ENCODE results near the gene CDH8.

CDH8 gene

DNA sequence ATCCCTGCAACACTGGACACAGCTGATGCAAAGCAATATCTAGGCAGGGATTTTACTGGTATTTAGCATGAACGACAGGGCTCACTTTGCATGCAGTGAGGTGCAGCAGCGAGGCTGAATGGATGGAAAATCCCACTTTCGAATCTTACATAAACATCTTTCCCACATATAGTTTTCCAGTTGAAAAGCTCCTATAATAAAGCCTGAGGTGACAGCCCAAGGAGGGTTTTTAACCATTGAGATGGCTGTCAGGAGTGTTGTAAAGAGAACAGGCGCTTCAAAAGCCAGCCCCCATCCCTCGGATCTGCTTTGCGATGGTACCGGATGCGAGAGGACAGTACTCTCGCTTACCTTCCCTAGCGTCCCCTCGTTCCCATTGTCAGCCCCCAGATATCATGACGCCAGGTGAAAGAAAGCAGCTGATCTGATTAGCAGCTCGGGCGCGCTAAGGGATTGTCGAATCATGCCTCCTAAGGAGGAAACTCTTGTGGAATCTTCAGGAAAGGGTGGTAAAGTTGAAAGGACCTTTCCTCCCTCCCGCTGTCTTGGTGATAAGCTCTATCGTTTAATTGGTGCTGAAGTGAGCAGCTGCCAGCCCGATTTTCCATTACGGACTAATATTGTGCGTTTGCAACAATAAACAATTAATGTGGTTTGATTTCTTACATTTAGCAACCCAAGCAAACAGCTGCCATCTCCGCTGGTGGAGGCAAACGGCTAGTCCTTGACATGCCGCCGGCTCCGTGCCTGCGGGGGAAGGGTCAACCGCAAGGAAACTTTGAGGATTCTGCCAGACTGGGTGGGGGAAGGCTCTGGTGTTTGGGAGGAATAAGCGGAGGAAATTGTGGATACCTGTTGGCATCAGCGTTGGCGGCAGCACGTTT is 1.8 kb downstream of the CDH8 start:
- Histone ChIP-seq H3K4me3 (ENCODE audit: insufficient read depth, low read depth, low read length) (peak overlapping the region; percentile 69), H3K9me3 (ENCODE audit: control insufficient read depth, low read length) (no peaks in the 10 kb centered on the region), H3K36me3 (ENCODE audit: control insufficient read depth, insufficient read depth, low read length) (no peaks in the 10 kb centered on the region), H3K4me1 (ENCODE audit: control insufficient read depth, insufficient read depth, low read length) (peaks cover 17% of the 10 kb centered on the region), H3K27ac (ENCODE audit: insufficient read depth, low read depth, low read length, poor library complexity, severe bottlenecking) (no peak overlapping the region), H3K27me3 (ENCODE audit: control insufficient read depth, insufficient read depth, low read length, poor library complexity, severe bottlenecking) (peaks cover 64% of the 10 kb centered on the region)
- WGBS, 2 experiments, result 1% methylated on average over 32 of the region's 32 CpGs

DNA sequence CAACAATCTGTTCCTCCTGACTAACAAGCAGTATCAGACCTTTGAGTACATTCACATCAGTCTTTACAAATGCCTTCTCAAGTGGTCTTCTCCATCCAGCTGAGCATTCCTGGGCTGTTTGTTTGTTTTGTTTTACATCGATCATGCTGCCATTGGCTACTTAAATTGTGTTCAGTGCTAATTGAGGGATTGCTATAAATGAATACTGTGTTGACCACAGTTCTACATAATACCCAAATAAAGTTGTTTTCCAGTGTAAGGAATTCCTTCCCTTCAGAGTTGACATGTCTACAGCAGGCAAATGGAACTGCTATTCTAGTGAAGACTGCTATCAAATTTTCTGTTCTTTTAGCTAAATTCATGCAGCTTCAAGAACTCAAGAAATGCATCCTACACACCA is 3.2 kb downstream of the CDH8 start:
- no peaks in the 10 kb centered on the region for H3K9me3 ChIP-seq (ENCODE audit: control insufficient read depth, low read length)
- H3K27me3 ChIP-seq (ENCODE audit: control insufficient read depth, insufficient read depth, low read length, poor library complexity, severe bottlenecking), result peaks cover 53% of the 10 kb centered on the region
- H3K4me1 ChIP-seq (ENCODE audit: control insufficient read depth, insufficient read depth, low read length), result peaks cover 8% of the 10 kb centered on the region
- WGBS, 2 experiments, result 44 to 60% methylated on average over 1 of the region's 1 CpG
- no peaks in the 10 kb centered on the region for H3K36me3 ChIP-seq (ENCODE audit: control insufficient read depth, insufficient read depth, low read length)
- H3K27ac ChIP-seq (ENCODE audit: insufficient read depth, low read depth, low read length, poor library complexity, severe bottlenecking), result no peak overlapping the region
- no peak overlapping the region for H3K4me3 ChIP-seq (ENCODE audit: insufficient read depth, low read depth, low read length)

DNA sequence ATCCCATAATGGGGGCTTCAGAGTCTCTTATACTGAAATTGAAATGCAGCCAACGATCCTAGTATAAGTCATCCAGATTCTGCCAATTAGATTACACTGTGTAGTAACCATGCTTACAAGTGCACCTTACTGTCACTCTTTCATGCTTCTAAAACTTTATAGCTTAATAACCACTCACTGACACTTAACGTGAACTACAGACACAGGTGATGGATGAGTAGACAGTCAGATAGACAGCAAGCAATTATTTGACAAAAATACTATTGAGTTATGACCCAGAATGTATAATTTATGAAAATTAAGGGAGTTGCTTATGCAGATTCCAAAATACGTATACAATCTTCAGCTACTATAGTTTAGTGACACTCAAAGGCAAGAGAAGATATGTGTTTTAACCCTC is 6.3 kb downstream of the CDH8 start:
- no peaks in the 10 kb centered on the region for H3K36me3 ChIP-seq (ENCODE audit: control insufficient read depth, insufficient read depth, low read length)
- no peaks in the 10 kb centered on the region for H3K9me3 ChIP-seq (ENCODE audit: control insufficient read depth, low read length)
- 99 to 100% methylated on average over 1 to 3 of the region's 3 CpGs for WGBS, 2 experiments
- H3K27me3 ChIP-seq (ENCODE audit: control insufficient read depth, insufficient read depth, low read length, poor library complexity, severe bottlenecking), result peaks cover 24% of the 10 kb centered on the region
- H3K4me1 ChIP-seq (ENCODE audit: control insufficient read depth, insufficient read depth, low read length), result peaks cover 8% of the 10 kb centered on the region
- no peak overlapping the region for H3K4me3 ChIP-seq (ENCODE audit: insufficient read depth, low read depth, low read length)
- H3K27ac ChIP-seq (ENCODE audit: insufficient read depth, low read depth, low read length, poor library complexity, severe bottlenecking), result no peak overlapping the region

DNA sequence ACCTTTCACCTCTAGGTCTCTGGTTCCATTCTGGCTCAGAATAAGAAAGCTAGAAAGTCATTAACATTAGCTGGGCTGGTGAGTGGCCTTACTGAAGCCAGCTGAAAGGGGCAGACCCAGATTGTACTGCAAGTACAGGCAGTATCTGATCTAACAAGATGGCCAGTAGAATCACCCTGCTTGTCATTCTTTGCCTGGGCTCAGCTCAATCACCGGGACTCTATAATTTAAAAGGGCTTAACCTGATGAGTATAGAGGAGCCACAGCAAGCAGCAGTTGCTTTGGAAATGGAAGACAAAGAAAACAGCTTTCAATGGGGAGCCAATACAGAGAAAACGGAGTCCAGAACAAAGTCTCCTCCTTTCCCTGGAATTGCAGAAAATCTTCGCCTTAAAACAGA is 13.6 kb downstream of the CDH8 start:
- peak overlapping the region; percentile 36 for H3K27ac ChIP-seq (ENCODE audit: insufficient read depth, low read depth, low read length, poor library complexity, severe bottlenecking)
- no peaks in the 10 kb centered on the region for H3K9me3 ChIP-seq (ENCODE audit: control insufficient read depth, low read length)
- H3K4me3 ChIP-seq (ENCODE audit: insufficient read depth, low read depth, low read length), result no peak overlapping the region
- H3K4me1 ChIP-seq (ENCODE audit: control insufficient read depth, insufficient read depth, low read length), result peaks cover 26% of the 10 kb centered on the region
- no peaks in the 10 kb centered on the region for H3K36me3 ChIP-seq (ENCODE audit: control insufficient read depth, insufficient read depth, low read length)
- 25 to 26% methylated on average over 3 of the region's 3 CpGs for WGBS, 2 experiments
- no peaks in the 10 kb centered on the region for H3K27me3 ChIP-seq (ENCODE audit: control insufficient read depth, insufficient read depth, low read length, poor library complexity, severe bottlenecking)

DNA sequence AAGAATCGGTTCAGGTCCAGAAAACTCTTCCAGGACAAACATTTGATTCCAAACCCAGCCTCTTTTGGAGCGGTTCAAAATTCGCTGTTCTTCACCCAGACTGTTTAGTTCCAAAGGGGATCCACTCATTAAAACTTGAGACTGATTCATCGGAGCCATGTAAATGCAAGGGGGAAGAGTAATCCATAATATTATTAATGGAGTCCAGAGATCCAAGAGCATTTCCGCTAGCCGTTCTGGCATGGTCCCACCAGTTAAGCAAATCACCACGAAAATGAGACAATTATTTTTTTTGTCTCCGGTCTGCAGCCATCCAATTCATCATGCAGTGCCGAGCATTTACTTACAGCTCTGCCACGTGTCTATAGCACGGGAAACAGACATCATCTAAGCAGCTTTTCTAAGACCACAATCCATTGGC is 15.1 kb downstream of the CDH8 start:
- Histone ChIP-seq H3K4me1 (ENCODE audit: control insufficient read depth, insufficient read depth, low read length) (peaks cover 26% of the 10 kb centered on the region), H3K27me3 (ENCODE audit: control insufficient read depth, insufficient read depth, low read length, poor library complexity, severe bottlenecking) (no peaks in the 10 kb centered on the region), H3K9me3 (ENCODE audit: control insufficient read depth, low read length) (no peaks in the 10 kb centered on the region), H3K36me3 (ENCODE audit: control insufficient read depth, insufficient read depth, low read length) (no peaks in the 10 kb centered on the region), H3K27ac (ENCODE audit: insufficient read depth, low read depth, low read length, poor library complexity, severe bottlenecking) (no peak overlapping the region), H3K4me3 (ENCODE audit: insufficient read depth, low read depth, low read length) (no peak overlapping the region)
- 88 to 93% methylated on average over 11 of the region's 11 CpGs for WGBS, 2 experiments

DNA sequence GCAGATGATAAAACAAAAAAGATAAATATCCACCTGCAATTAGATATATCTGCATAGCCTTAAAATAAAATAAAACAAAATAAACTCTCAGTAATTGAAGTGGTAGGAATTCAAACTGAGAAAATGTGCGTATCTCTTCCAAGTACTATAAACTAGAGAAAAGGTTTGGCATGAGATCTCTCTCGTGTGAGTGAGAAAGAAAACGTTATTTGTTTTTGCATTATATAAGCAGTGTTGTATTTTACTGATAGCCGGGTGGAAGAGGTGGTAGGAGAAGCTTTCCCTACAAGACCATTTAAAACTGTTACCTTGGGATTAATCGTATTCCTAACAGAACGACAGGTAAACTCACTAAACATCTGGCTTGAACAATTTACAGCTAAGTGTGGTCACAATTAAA is 15.6 kb downstream of the CDH8 start:
- Histone ChIP-seq H3K4me1 (ENCODE audit: control insufficient read depth, insufficient read depth, low read length) (peaks cover 26% of the 10 kb centered on the region), H3K4me3 (ENCODE audit: insufficient read depth, low read depth, low read length) (no peak overlapping the region), H3K27me3 (ENCODE audit: control insufficient read depth, insufficient read depth, low read length, poor library complexity, severe bottlenecking) (no peaks in the 10 kb centered on the region), H3K27ac (ENCODE audit: insufficient read depth, low read depth, low read length, poor library complexity, severe bottlenecking) (no peak overlapping the region), H3K36me3 (ENCODE audit: control insufficient read depth, insufficient read depth, low read length) (no peaks in the 10 kb centered on the region), H3K9me3 (ENCODE audit: control insufficient read depth, low read length) (no peaks in the 10 kb centered on the region)
- WGBS, 2 experiments, result 85 to 87% methylated on average over 6 of the region's 6 CpGs

DNA sequence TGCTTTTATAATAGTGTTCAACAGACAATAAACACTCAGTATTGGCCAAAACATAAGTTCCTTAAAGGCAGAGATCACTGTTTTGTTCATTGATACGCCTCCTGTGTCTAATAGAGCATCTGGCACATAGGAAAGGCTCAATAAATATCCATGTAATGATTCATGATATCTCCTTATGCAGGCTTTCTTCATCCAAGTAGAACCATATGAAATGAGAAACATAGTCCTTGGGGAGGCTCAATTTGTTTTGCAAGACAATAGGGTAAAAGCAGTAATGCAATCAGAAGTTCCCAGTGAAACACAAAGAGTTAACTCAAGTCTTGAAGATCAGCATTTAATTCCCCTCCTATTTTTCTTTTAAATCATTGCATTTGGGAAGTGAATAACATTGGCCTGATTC is 16.4 kb downstream of the CDH8 start:
- no peaks in the 10 kb centered on the region for H3K36me3 ChIP-seq (ENCODE audit: control insufficient read depth, insufficient read depth, low read length)
- H3K4me1 ChIP-seq (ENCODE audit: control insufficient read depth, insufficient read depth, low read length), result peaks cover 26% of the 10 kb centered on the region
- no peak overlapping the region for H3K27ac ChIP-seq (ENCODE audit: insufficient read depth, low read depth, low read length, poor library complexity, severe bottlenecking)
- no peak overlapping the region for H3K4me3 ChIP-seq (ENCODE audit: insufficient read depth, low read depth, low read length)
- H3K27me3 ChIP-seq (ENCODE audit: control insufficient read depth, insufficient read depth, low read length, poor library complexity, severe bottlenecking), result no peaks in the 10 kb centered on the region
- WGBS, 2 experiments, result 89 to 92% methylated on average over 1 of the region's 1 CpG
- H3K9me3 ChIP-seq (ENCODE audit: control insufficient read depth, low read length), result no peaks in the 10 kb centered on the region

DNA sequence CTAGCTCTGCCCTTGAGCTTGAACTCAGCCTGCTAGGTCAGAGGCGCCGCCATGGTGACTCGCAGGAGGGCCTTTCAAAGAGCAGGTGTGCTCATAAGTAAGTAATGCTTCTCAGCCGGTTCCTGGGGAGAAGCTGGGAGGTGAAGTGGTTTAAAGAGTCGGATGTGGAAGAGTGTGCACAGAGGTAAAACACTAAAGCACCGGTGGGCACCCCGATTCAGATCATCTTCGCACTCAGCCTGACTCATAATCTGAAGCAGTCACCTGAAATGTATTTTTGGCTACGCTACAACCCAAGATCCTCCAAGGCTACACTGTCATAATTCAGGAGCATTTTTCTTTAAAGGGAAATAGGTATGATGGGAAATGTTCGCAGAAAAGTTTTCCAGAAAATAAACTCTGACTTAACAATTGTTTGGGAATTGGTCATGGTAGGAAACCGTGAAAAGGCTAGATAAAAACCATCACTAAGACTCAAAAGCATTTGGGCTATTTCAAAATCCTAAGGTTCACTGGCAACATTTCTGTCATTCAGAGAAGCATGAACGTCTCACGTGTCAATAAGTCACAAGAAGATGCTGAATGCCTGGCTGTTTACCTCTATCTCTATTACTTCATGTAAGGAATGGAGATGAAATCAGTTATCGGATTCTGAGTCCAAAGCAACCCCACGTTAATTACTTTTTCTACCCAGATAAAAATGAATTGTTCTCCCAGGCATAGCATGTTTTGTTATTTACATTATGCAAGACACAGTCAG is 17.8 kb downstream of the CDH8 start:
- no peaks in the 10 kb centered on the region for H3K9me3 ChIP-seq (ENCODE audit: control insufficient read depth, low read length)
- 89 to 90% methylated on average over 14 to 15 of the region's 15 CpGs for WGBS, 2 experiments
- H3K4me1 ChIP-seq (ENCODE audit: control insufficient read depth, insufficient read depth, low read length), result peaks cover 25% of the 10 kb centered on the region

DNA sequence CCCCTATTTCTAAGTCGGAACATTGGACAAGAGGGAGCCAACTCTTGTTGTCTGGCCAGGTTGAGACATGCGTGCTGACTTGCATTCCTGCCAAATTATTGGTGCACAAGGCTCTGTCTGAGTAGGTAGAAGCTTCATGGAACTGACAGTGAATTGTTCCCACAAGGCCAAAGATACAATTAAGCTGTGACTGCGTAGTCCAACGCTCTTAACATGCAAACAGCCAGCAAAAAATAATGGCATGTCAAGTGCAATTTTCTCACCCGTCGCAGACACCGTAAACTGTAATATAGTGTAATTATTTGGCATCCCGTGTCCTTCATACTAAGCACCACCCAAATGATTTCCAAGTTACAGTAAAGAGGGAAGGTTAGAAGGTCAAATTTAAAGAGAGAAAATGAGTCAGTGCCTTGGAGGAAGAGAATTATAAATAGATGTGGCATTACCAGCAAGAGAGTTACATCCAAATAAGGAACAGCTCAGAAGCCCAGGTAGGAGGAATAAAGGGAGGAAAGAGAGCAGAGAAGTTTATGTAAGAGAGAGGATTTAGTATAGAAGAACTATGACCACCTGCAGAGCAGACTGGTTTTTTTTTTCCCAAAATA is 21.8 kb downstream of the CDH8 start:
- no peaks in the 10 kb centered on the region for H3K9me3 ChIP-seq (ENCODE audit: control insufficient read depth, low read length)
- no peaks in the 10 kb centered on the region for H3K27me3 ChIP-seq (ENCODE audit: control insufficient read depth, insufficient read depth, low read length, poor library complexity, severe bottlenecking)
- WGBS, 2 experiments, result 92 to 94% methylated on average over 8 of the region's 8 CpGs
- no peaks in the 10 kb centered on the region for H3K36me3 ChIP-seq (ENCODE audit: control insufficient read depth, insufficient read depth, low read length)
- no peak overlapping the region for H3K27ac ChIP-seq (ENCODE audit: insufficient read depth, low read depth, low read length, poor library complexity, severe bottlenecking)
- no peak overlapping the region for H3K4me3 ChIP-seq (ENCODE audit: insufficient read depth, low read depth, low read length)
- H3K4me1 ChIP-seq (ENCODE audit: control insufficient read depth, insufficient read depth, low read length), result no peaks in the 10 kb centered on the region

More for the DNA sequence above, 17.8 kb downstream of the CDH8 start:
- Histone ChIP-seq H3K27ac (ENCODE audit: insufficient read depth, low read depth, low read length, poor library complexity, severe bottlenecking) (no peak overlapping the region), H3K36me3 (ENCODE audit: control insufficient read depth, insufficient read depth, low read length) (no peaks in the 10 kb centered on the region), H3K27me3 (ENCODE audit: control insufficient read depth, insufficient read depth, low read length, poor library complexity, severe bottlenecking) (no peaks in the 10 kb centered on the region), H3K4me3 (ENCODE audit: insufficient read depth, low read depth, low read length) (no peak overlapping the region)

DNA sequence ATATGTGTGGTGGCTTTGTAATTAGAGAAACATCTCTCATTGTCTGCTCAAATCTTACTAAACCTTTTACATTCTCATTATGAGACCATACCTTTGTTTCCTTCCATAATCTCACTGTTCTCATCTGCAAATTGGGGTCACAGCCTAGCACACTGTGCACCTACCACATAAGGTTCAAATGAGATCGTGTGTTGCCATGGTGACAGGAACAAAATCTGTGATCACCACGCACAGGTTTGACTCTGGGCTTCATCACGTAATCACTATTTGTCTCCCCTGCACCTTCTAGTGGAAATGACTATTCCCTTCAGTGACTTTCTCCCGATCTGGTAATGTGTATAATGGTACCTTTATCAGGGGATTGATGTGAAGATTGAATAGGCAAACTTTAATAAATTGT is 26.1 kb downstream of the CDH8 start:
- Histone ChIP-seq H3K36me3 (ENCODE audit: control insufficient read depth, insufficient read depth, low read length) (no peaks in the 10 kb centered on the region), H3K27me3 (ENCODE audit: control insufficient read depth, insufficient read depth, low read length, poor library complexity, severe bottlenecking) (no peaks in the 10 kb centered on the region), H3K4me1 (ENCODE audit: control insufficient read depth, insufficient read depth, low read length) (no peaks in the 10 kb centered on the region), H3K27ac (ENCODE audit: insufficient read depth, low read depth, low read length, poor library complexity, severe bottlenecking) (no peak overlapping the region), H3K9me3 (ENCODE audit: control insufficient read depth, low read length) (no peaks in the 10 kb centered on the region), H3K4me3 (ENCODE audit: insufficient read depth, low read depth, low read length) (no peak overlapping the region)
- 95 to 97% methylated on average over 3 of the region's 4 CpGs for WGBS, 2 experiments

All from ectodermal cell (in vitro differentiated cells).